ENCODE results near the gene IFRD2.

DNA sequence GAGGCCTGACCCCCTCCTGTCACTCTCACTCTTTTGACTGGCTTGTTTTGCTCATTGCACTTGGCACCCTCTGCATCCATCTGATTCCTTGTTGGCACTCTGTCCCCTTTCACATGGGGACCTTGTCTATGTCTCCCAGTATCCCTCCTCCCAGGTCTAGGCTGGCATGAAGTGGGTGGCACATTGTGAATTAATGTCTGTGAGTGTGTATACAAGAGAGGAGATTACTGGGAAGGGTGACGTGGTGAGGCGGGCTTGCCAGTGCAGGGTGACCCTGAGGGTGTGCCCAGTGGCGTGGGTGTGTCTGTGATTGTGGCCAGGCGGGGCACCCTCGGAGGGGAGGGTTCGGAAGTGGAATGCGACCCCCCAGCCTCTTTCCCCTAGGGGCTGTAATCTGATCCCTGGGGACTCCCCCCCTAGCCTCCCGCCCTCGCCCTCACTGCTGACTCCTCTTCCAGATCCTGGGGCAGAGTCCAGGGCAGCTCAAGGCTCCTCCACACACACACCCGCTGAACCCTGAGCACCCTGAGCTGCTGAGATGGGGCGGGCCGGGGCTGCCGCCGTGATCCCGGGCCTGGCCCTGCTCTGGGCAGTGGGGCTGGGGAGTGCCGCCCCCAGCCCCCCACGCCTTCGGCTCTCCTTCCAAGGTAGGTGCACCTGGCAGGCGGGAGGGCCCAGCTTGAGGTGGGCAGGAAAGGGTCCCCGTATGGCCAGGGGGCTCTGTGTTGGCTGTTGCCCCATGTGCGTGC, 23.4 kb downstream of the IFRD2 start, which contains the start of gene SEMA3B:
- TF ChIP-seq, protein P1, sequence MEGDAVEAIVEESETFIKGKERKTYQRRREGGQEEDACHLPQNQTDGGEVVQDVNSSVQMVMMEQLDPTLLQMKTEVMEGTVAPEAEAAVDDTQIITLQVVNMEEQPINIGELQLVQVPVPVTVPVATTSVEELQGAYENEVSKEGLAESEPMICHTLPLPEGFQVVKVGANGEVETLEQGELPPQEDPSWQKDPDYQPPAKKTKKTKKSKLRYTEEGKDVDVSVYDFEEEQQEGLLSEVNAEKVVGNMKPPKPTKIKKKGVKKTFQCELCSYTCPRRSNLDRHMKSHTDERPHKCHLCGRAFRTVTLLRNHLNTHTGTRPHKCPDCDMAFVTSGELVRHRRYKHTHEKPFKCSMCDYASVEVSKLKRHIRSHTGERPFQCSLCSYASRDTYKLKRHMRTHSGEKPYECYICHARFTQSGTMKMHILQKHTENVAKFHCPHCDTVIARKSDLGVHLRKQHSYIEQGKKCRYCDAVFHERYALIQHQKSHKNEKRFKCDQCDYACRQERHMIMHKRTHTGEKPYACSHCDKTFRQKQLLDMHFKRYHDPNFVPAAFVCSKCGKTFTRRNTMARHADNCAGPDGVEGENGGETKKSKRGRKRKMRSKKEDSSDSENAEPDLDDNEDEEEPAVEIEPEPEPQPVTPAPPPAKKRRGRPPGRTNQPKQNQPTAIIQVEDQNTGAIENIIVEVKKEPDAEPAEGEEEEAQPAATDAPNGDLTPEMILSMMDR (IDR thresholded peaks at IDR 0.05): peak in 1 of 5 experiments; percentile 14
- TF ChIP-seq POLR2A (IDR thresholded peaks at IDR 0.05) (peak; percentile 48 to 54), EP300 (IDR thresholded peaks at IDR 0.05) (peak; percentile 8 to 96)
